Gastroesophageal sphincter (tissue), 4 donors: Measurements from ENCODE around the gene HK2. TPM values are rescaled to one million over a fixed set of nuclear protein-coding genes. Genes with fewer than 3 reads are reported as not detected.

ENCODE experiments used
- ATAC-seq: fragments of 150-250 bp; one replicate; pipeline ENCODE4 v1.9.1; 2016; ENCODE audit warnings: mild to moderate bottlenecking, moderate library complexity
- H3K27ac ChIP-seq, 4 donors: fragments of 200-600 bp; sonication (generic) in 3 of 4; 1 replicate in 3 of 4; 2 replicates in 1 of 4; pipeline ENCODE4 v1.5.1; 2016 to 2019
- H3K27me3 ChIP-seq: fragments of 200-600 bp; sonication (generic); one replicate; pipeline ENCODE4 v1.5.1; 2019
- H3K36me3 ChIP-seq, 2 donors: fragments of 200-600 bp; sonication (generic); one replicate each; pipeline ENCODE4 v1.5.1; 2019; ENCODE audit warnings: control low read depth in 1 of 2
- H3K4me1 ChIP-seq, 3 donors: fragments of 200-600 bp; sonication (generic); 1 replicate in 2 of 3; 2 replicates in 1 of 3; pipeline ENCODE4 v1.5.1; 2016 to 2019; ENCODE audit warnings: control low read depth in 2 of 3
- H3K4me3 ChIP-seq, 2 donors: fragments of 200-600 bp; sonication (generic); one replicate each; pipeline ENCODE4 v1.5.1; 2019; ENCODE audit warnings: mild to moderate bottlenecking in 1 of 2, moderate library complexity in 1 of 2
- H3K9me3 ChIP-seq, 3 donors: fragments of 200-600 bp; sonication (generic); one replicate each; pipeline ENCODE4 v1.5.1; 2017 to 2019; ENCODE audit warnings: control low read depth in 2 of 3
- EP300 ChIP-seq: sonication (generic); formaldehyde crosslinking; IDR thresholded peaks from one replicate; pipeline ENCODE4 v1.6.1; 2017; ENCODE audit warnings: antibody characterized with exemption, mild to moderate bottlenecking
- POLR2A ChIP-seq, 2 donors: fragments of 450-650 bp; IDR thresholded peaks; one replicate each; pipeline ENCODE4 v1.6.1; 2017; ENCODE audit warnings: antibody characterized with exemption in 2 of 2, mild to moderate bottlenecking in 2 of 2, moderate library complexity in 1 of 2
- POLR2AphosphoS5 ChIP-seq: sonication (generic); formaldehyde crosslinking; IDR thresholded peaks from one replicate; pipeline ENCODE4 v1.6.1; 2017; ENCODE audit warnings: antibody characterized with exemption
- WGBS, 2 donors: methylation state at CpG; one replicate each; pipeline ENCODE4 v1.1.5; 2018; ENCODE audit warnings: low coverage in 1 of 2; 5-methylcytosine and 5-hydroxymethylcytosine counted together
- total RNA-seq, 4 donors: library from RNA; depleted of rRNA; stranded (reverse); fragments of >200 nt; gene quantifications; one replicate each; pipeline ENCODE4 v1.1.0, GENCODE V29; 2016
- TF ChIP-seq, protein P1 (sequence below), 4 experiments: fragments of 200-600 bp in 2 of 4; fragments of 450-650 bp in 2 of 4; sonication (generic) in 1 of 4; IDR thresholded peaks; one replicate each; pipeline ENCODE4 v1.5.1; 2017 to 2019; ENCODE audit warnings: antibody characterized with exemption in 4 of 4, mild to moderate bottlenecking in 2 of 4, moderate library complexity in 2 of 4

HK2 gene
- total RNA-seq, 4 donors from 2014 or later = 0.82 to 6.1 (median 2.1) TPM

DNA sequence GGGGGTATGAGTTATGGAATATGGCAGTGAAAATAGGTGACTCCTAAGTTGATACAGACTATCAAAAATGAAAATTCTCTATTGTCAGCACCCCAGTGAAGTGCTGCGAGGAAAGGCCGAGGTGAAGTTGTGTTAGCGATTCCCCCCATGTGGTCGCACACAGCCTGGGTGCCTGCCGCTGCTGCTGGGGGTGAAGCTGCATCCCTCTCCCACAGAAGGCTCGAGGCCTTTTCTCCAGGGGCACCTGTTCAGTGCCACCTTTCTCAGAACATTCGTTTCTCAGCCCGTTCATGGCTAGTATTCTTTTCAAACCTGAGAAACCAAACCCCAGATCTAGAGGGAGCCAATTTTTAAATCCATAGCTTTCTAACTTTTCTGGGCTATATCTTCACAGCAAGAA, 23.8 kb downstream of the HK2 start:
- no peaks in the 10 kb centered on the region for H3K9me3 ChIP-seq
- H3K27ac ChIP-seq = no peak overlapping the region
- H3K4me1 ChIP-seq = no peaks in the 10 kb centered on the region
- H3K4me3 ChIP-seq = no peak overlapping the region
- TF ChIP-seq EP300 (no peak), POLR2AphosphoS5 (no peak), POLR2A (IDR thresholded peaks at IDR 0.05) (no peak)
- TF ChIP-seq, protein P1, sequence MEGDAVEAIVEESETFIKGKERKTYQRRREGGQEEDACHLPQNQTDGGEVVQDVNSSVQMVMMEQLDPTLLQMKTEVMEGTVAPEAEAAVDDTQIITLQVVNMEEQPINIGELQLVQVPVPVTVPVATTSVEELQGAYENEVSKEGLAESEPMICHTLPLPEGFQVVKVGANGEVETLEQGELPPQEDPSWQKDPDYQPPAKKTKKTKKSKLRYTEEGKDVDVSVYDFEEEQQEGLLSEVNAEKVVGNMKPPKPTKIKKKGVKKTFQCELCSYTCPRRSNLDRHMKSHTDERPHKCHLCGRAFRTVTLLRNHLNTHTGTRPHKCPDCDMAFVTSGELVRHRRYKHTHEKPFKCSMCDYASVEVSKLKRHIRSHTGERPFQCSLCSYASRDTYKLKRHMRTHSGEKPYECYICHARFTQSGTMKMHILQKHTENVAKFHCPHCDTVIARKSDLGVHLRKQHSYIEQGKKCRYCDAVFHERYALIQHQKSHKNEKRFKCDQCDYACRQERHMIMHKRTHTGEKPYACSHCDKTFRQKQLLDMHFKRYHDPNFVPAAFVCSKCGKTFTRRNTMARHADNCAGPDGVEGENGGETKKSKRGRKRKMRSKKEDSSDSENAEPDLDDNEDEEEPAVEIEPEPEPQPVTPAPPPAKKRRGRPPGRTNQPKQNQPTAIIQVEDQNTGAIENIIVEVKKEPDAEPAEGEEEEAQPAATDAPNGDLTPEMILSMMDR (IDR thresholded peaks at IDR 0.05) = no peak
- peaks cover 0 to 11% of the 10 kb centered on the region in 2 donors for H3K36me3 ChIP-seq
- 90% methylated on average over 8 of the region's 8 CpGs; no CpG with 5 or more reads in 1 of the 2 donors for WGBS, 2 donors
- H3K27me3 ChIP-seq = no peaks in the 10 kb centered on the region
- no peak for ATAC-seq

DNA sequence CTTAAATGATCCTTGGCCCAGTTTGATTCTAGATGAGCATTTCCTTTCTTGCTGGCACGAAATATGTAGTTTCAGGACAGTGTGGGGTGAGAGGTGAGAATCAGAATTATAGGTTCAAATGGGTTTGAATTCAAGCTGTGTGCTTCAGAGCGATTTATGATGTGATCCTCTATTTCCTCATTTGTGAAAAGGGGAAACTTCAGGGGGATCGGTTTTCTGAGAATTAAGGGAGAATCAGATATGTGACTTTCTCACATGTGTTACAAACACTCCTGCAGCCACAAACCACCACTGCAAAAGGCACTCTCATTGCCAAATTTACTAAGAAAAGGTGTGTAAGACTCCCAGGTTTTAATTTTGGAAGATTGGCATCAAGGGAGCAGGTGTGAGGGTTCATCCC, 24.4 kb downstream of the HK2 start:
- no peak for ATAC-seq
- no peaks in the 10 kb centered on the region for H3K27me3 ChIP-seq
- H3K4me1 ChIP-seq = no peaks in the 10 kb centered on the region
- H3K9me3 ChIP-seq = no peaks in the 10 kb centered on the region
- H3K36me3 ChIP-seq = peaks cover 0 to 11% of the 10 kb centered on the region in 2 donors
- WGBS, 2 donors = 62 to 80% methylated on average over 1 to 2 of the region's 3 CpGs
- TF ChIP-seq, protein P1 (IDR thresholded peaks at IDR 0.05) = no peak
- no peak for TF ChIP-seq POLR2A (IDR thresholded peaks at IDR 0.05)
- no peak for TF ChIP-seq EP300
- TF ChIP-seq POLR2AphosphoS5 = no peak
- H3K4me3 ChIP-seq = no peak overlapping the region
- no peak overlapping the region for H3K27ac ChIP-seq

DNA sequence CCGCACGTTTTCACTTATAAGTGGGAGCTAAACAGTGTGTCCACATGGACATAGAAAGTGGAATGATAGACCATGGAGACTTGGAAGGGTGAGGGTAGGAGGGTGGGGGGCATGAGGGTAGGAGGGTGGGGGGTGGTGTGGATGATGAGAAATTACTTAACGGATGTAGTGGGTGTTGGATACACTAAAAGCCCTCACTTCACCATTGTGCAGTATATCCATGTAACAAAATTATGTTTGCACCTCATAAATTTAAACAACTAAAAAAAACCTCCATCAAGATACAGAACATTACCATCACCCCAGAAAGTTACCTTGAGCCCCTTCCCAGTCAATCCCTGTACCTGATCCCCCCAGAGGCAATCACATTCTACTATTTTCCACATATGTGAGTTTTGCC, 26.2 kb downstream of the HK2 start:
- peaks cover 0 to 2% of the 10 kb centered on the region in 2 donors for H3K36me3 ChIP-seq
- no peaks in the 10 kb centered on the region for H3K9me3 ChIP-seq
- H3K4me3 ChIP-seq = no peak overlapping the region
- no peak for ATAC-seq
- H3K4me1 ChIP-seq = no peaks in the 10 kb centered on the region
- no peak overlapping the region for H3K27ac ChIP-seq
- no peaks in the 10 kb centered on the region for H3K27me3 ChIP-seq
- 94 to 97% methylated on average over 3 of the region's 3 CpGs for WGBS, 2 donors
- no peak for TF ChIP-seq POLR2A (IDR thresholded peaks at IDR 0.05)
- no peak for TF ChIP-seq POLR2AphosphoS5
- TF ChIP-seq EP300 = no peak
- TF ChIP-seq, protein P1 (IDR thresholded peaks at IDR 0.05) = no peak

DNA sequence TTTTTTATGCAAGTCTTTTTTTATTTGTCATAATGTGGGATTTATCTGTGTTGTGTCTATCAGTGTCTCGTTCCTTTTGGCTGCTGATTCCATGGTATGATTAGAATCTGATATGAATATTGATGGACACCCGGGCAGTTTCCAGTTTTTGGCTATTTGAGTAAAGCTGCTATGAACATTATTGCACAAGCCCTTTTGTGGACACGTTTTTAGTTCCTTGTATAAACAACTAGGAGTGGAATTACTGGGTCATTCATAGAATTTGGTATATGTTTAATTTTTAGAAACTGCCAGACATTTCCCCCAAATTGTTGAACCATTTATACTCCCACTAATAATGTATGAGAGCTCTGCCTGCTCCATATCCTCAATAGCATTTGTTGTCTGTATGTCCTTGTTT, 26.6 kb downstream of the HK2 start:
- no peak for ATAC-seq
- H3K27me3 ChIP-seq = no peaks in the 10 kb centered on the region
- no peaks in the 10 kb centered on the region for H3K9me3 ChIP-seq
- no peak overlapping the region for H3K4me3 ChIP-seq
- H3K36me3 ChIP-seq = no peaks in the 10 kb centered on the region
- 73 to 82% methylated on average over 3 of the region's 3 CpGs for WGBS, 2 donors
- no peak for TF ChIP-seq POLR2A (IDR thresholded peaks at IDR 0.05)
- no peak for TF ChIP-seq POLR2AphosphoS5
- TF ChIP-seq, protein P1 (IDR thresholded peaks at IDR 0.05) = no peak
- no peak for TF ChIP-seq EP300
- no peaks in the 10 kb centered on the region for H3K4me1 ChIP-seq
- no peak overlapping the region for H3K27ac ChIP-seq

DNA sequence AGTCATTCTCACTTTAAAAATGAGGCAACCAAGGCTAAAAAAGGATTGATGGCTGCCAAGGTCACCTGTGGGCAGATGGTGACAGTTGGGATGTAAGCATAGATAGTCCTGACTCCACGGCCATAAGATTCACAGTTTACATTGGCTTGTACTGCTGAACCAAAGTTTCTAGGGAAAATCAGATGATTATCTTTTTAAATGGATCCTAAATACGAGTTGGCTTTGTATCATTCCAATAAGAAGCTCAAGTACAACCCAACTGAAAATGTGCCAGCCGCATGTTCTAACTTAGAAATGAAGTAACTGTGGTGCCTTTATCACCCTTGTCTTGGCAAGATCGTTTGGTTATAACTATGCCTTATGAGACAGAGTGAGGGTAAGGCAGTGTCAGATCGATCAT, 27.6 kb downstream of the HK2 start:
- no peak overlapping the region for H3K27ac ChIP-seq
- no peak for ATAC-seq
- no peak overlapping the region for H3K4me3 ChIP-seq
- no peaks in the 10 kb centered on the region for H3K27me3 ChIP-seq
- no peaks in the 10 kb centered on the region for H3K9me3 ChIP-seq
- no peaks in the 10 kb centered on the region for H3K4me1 ChIP-seq
- 81 to 91% methylated on average over 5 of the region's 5 CpGs for WGBS, 2 donors
- H3K36me3 ChIP-seq = no peaks in the 10 kb centered on the region
- no peak for TF ChIP-seq POLR2AphosphoS5
- TF ChIP-seq, protein P1 (IDR thresholded peaks at IDR 0.05) = no peak
- TF ChIP-seq POLR2A (IDR thresholded peaks at IDR 0.05) = no peak
- TF ChIP-seq EP300 = no peak
